OCI-LY7 (cell line): ENCODE measurements around the gene PIGQ. TPM values are rescaled to one million over a fixed set of nuclear protein-coding genes. Genes with fewer than 3 reads are reported as not detected.

Experiments
- BruUV-seq: library from RNA; stranded (reverse); fragments of 400-500 nt; replicated peaks from 2 replicates; lab custom pipeline; 2021; lab: Mats Ljungman, UMichigan
- CTCF ChIA-PET: fragments of 300-600 bp; sonication (Branson Sonifier 250); formaldehyde crosslinking; loops from one replicate; lab custom pipeline; 2022; ENCODE audit warnings: antibody characterized with exemption; ENCODE audit not compliant: unreplicated experiment; lab: Charles Lee
- POLR2A ChIA-PET: fragments of 300-600 bp; sonication (Branson Sonifier 250); formaldehyde crosslinking; loops from one replicate; lab custom pipeline; 2022; ENCODE audit warnings: antibody characterized with exemption; lab: Charles Lee
- DNase-seq: peaks from one replicate; pipeline ENCODE4 v3.0.0-alpha.2; 2015; ENCODE audit warnings: low spot score
- H2AFZ ChIP-seq: fragments of 200-600 bp; sonication (generic), shearing (Covaris generic); 2 replicates; pipeline ENCODE4 v1.6.1; 2014; ENCODE audit warnings: mild to moderate bottlenecking, antibody characterized with exemption, low read length, moderate library complexity
- H3K27ac ChIP-seq: fragments of 200-600 bp; sonication (generic); 2 replicates; pipeline ENCODE4 v1.5.1; 2014; ENCODE audit warnings: mixed run types, low read depth, mild to moderate bottlenecking, moderate library complexity, low read length, inconsistent platforms; ENCODE audit not compliant: poor library complexity, severe bottlenecking
- H3K36me3 ChIP-seq: fragments of 200-600 bp; sonication (generic); 2 replicates; pipeline ENCODE4 v1.6.1; 2014; ENCODE audit warnings: mild to moderate bottlenecking, antibody characterized with exemption, low read length, moderate library complexity, mixed read lengths; ENCODE audit not compliant: insufficient read depth
- H3K4me1 ChIP-seq: fragments of 200-600 bp; sonication (generic); 2 replicates; pipeline ENCODE4 v1.5.1; 2014; ENCODE audit warnings: mild to moderate bottlenecking, low read length; ENCODE audit not compliant: insufficient read depth, poor library complexity, severe bottlenecking
- H3K4me2 ChIP-seq: fragments of 200-600 bp; sonication (generic); 2 replicates; pipeline ENCODE4 v1.6.1; 2014; ENCODE audit warnings: mild to moderate bottlenecking, low read length
- H3K4me3 ChIP-seq: fragments of 200-600 bp; sonication (generic); 2 replicates; pipeline ENCODE4 v1.5.1; 2014; ENCODE audit warnings: mild to moderate bottlenecking, low read depth, low read length; ENCODE audit not compliant: poor library complexity, severe bottlenecking
- H3K79me2 ChIP-seq: fragments of 200-600 bp; sonication (generic); 2 replicates; pipeline ENCODE4 v1.6.1; 2016; ENCODE audit warnings: low read depth, mild to moderate bottlenecking, low read length, moderate library complexity, mixed read lengths; ENCODE audit not compliant: insufficient read depth
- H3K9me2 ChIP-seq: fragments of 200-600 bp; sonication (generic); 2 replicates; pipeline ENCODE4 v1.6.1; 2016; ENCODE audit warnings: mild to moderate bottlenecking, low read length, mixed read lengths; ENCODE audit not compliant: insufficient read depth
- H3K9me3 ChIP-seq: fragments of 200-600 bp; sonication (generic); 2 replicates; pipeline ENCODE4 v1.6.1; 2014; ENCODE audit warnings: mild to moderate bottlenecking, mixed run types, low read length, mixed read lengths
- H4K20me1 ChIP-seq: fragments of 200-600 bp; sonication (generic); 2 replicates; pipeline ENCODE4 v1.6.1; 2014; ENCODE audit warnings: mild to moderate bottlenecking, antibody characterized with exemption, low read length, moderate library complexity, mixed read lengths; ENCODE audit not compliant: insufficient read depth
- CTCF ChIP-seq: fragments of 200-600 bp; sonication (generic); conservative IDR thresholded peaks from 2 replicates; pipeline ENCODE4 v1.5.1; 2014; ENCODE audit warnings: mild to moderate bottlenecking, antibody characterized with exemption, low read length, moderate library complexity, mixed read lengths
- EZH2phosphoT487 ChIP-seq: fragments of 200-600 bp; sonication (generic); IDR thresholded peaks from 2 replicates; pipeline ENCODE4 v1.6.1; 2018; ENCODE audit warnings: low read depth, borderline replicate concordance, mild to moderate bottlenecking, mixed run types, antibody characterized with exemption, low read length, moderate library complexity, mixed read lengths
- intact Hi-C: fragments of 100-400 bp; cut with micrococcal nuclease; formaldehyde crosslinking; loops from one replicate; pipeline ENCODE4 v1.10.0; 2022; ENCODE audit not compliant: unreplicated experiment
- total RNA-seq, 2 experiments: library from RNA; depleted of rRNA in 1 of 2; stranded (reverse); fragments of >200 nt in 1 of 2; shearing (Covaris generic) in 1 of 2; gene quantifications; 2 replicates each; pipeline ENCODE4 v1.2.3, GENCODE V29; 2014 to 2022

Gene PIGQ
- total RNA-seq, 2 experiments from 2014 or later = 39.0 to 54.2 TPM

DNA sequence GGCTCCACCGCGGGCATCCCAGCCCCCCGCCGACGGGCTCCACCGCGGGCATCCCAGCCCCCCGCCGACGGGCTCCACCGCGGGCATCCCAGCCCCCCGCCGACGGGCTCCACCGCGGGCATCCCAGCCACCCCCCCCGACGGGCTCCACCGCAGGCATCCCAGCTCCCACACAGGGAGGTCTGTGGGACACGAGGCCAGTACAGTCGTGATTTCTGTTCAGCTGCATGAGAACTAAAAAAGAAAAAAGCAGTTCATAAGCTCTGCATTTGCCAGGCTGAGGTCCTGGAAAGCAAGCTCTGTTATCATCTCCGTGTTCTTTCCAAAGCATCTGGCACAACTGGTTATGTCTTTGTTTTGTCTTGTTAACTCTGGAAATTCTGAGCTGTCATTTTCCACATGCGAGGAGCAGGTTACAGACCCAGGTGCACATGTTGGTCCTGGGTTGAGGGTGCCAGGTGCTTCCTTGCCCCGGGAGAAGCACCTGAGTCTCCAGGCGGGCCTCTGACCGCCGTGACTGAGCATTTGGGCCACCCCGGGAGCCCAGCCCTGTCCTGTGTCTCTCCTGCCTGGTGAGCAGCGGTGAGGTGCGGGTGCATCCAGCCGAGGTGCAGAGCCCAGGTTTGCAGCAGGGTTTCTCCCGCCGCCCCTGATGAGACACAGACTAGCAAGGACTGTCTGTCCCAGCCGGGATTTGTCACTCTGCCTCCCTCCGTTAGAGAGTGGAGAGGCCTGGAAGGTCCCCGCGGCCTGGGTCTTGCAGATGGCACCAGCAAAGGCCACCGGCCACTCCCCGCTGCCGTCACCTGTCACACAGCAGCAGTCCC is 51.1 kb downstream of the PIGQ start:
- ChIA-PET CTCF (no interaction called here), POLR2A (no interaction called here)
- H3K79me2 ChIP-seq = no peaks in the 10 kb centered on the region
- H3K9me2 ChIP-seq = no peaks in the 10 kb centered on the region
- DNase-seq = no peak
- no peaks in the 10 kb centered on the region for H3K36me3 ChIP-seq
- H2AFZ ChIP-seq = no peak overlapping the region
- intact Hi-C loops = no loop called here
- TF ChIP-seq CTCF = no peak
- TF ChIP-seq EZH2phosphoT487 = no peak
- no peak overlapping the region for H3K4me3 ChIP-seq
- no peak overlapping the region for H3K4me2 ChIP-seq
- H3K9me3 ChIP-seq = no peaks in the 10 kb centered on the region
- no peaks in the 10 kb centered on the region for H3K4me1 ChIP-seq
- H4K20me1 ChIP-seq = no peaks in the 10 kb centered on the region
- BruUV-seq = no TSS peak
- no peak overlapping the region for H3K27ac ChIP-seq

- DNase-seq = no peak
- no peaks in the 10 kb centered on the region for H3K9me3 ChIP-seq
- no peaks in the 10 kb centered on the region for H3K9me2 ChIP-seq
- intact Hi-C loops = no loop called here
- no peak overlapping the region for H3K4me2 ChIP-seq
- no peak for TF ChIP-seq CTCF
- TF ChIP-seq EZH2phosphoT487 = no peak
- no peaks in the 10 kb centered on the region for H3K4me1 ChIP-seq
- CTCF ChIA-PET = no interaction called here
- no TSS peak for BruUV-seq
- H3K27ac ChIP-seq = no peak overlapping the region
- H3K79me2 ChIP-seq = no peaks in the 10 kb centered on the region
- no peak overlapping the region for H3K4me3 ChIP-seq
- no peak overlapping the region for H2AFZ ChIP-seq
- H3K36me3 ChIP-seq = no peaks in the 10 kb centered on the region
- no peaks in the 10 kb centered on the region for H4K20me1 ChIP-seq
- POLR2A ChIA-PET = no interaction called here
These were observed 51.8 kb downstream of the PIGQ start for GRCh38 chr16:621526-622105.

GRCh38 chr16:622920-623280 is 53.1 kb downstream of the PIGQ start:
- no peaks in the 10 kb centered on the region for H3K79me2 ChIP-seq
- no peaks in the 10 kb centered on the region for H3K9me2 ChIP-seq
- H3K27ac ChIP-seq = no peak overlapping the region
- BruUV-seq = no TSS peak
- H2AFZ ChIP-seq = no peak overlapping the region
- no peak overlapping the region for H3K4me2 ChIP-seq
- ChIA-PET POLR2A (no interaction called here), CTCF (no interaction called here)
- no peaks in the 10 kb centered on the region for H4K20me1 ChIP-seq
- H3K4me3 ChIP-seq = no peak overlapping the region
- TF ChIP-seq EZH2phosphoT487 (no peak), CTCF (no peak)
- H3K9me3 ChIP-seq = no peaks in the 10 kb centered on the region
- H3K36me3 ChIP-seq = no peaks in the 10 kb centered on the region
- intact Hi-C loops = no loop called here
- H3K4me1 ChIP-seq = no peaks in the 10 kb centered on the region
- DNase-seq = no peak
